B cell (primary cell): Measurements from ENCODE around the gene PARD3. TPM values are rescaled to one million over a fixed set of nuclear protein-coding genes. Genes with fewer than 3 reads are reported as not detected.

Experiments
- ATAC-seq: fragments of 200-7000 bp; cut with Tn5 transposase; one replicate; pipeline ENCODE4 v1.10.0; 2021; ENCODE audit warnings: low read depth, mild to moderate bottlenecking, moderate number of reproducible peaks, moderate library complexity
- CTCF ChIA-PET: fragments of 350-600 bp; sonication (Branson Sonifier 250); formaldehyde crosslinking; loops from one replicate; lab custom pipeline; 2021; ENCODE audit warnings: antibody characterized with exemption, inconsistent platforms; lab: Charles Lee
- POLR2A ChIA-PET: fragments of 350-600 bp; sonication (Branson Sonifier 250); formaldehyde crosslinking; loops from one replicate; lab custom pipeline; 2021; ENCODE audit warnings: antibody characterized with exemption; lab: Charles Lee
- DNase-seq: peaks from one replicate; pipeline ENCODE4 v3.0.0; 2013
- H2AFZ ChIP-seq: 2 replicates; pipeline ENCODE4 v1.6.1; 2012; ENCODE audit warnings: mild to moderate bottlenecking, low read depth, low read length; ENCODE audit not compliant: insufficient read depth, poor library complexity, severe bottlenecking
- H3K27ac ChIP-seq, 2 donors: 1 replicate in 1 of 2; 2 replicates in 1 of 2; pipeline ENCODE4 v1.5.1; 2012 to 2013; ENCODE audit warnings: low read length in 2 of 2, mild to moderate bottlenecking in 2 of 2, moderate library complexity in 1 of 2
- H3K27me3 ChIP-seq, 4 experiments: fragments of 200-600 bp in 1 of 4; sonication (generic) in 1 of 4; replicated peaks in 1 of 4; 1 replicate in 2 of 4; 2 replicates in 2 of 4; pipeline versions ENCODE4 v1.6.1 to v1.7.0; 2013 to 2016; ENCODE audit warnings: low read length in 3 of 4, mild to moderate bottlenecking in 2 of 4, mixed read lengths in 1 of 4, moderate library complexity in 1 of 4; ENCODE audit not compliant: insufficient read depth in 4 of 4, control insufficient read depth in 3 of 4; ENCODE audit errors: control extremely low read depth in 1 of 4
- H3K36me3 ChIP-seq, 2 experiments: replicated peaks in 1 of 2; 1 replicate in 1 of 2; 2 replicates in 1 of 2; pipeline versions ENCODE4 v1.6.1 to v1.7.1; 2013; ENCODE audit warnings: low read length in 1 of 2; ENCODE audit not compliant: insufficient read depth in 2 of 2, control insufficient read depth in 1 of 2; ENCODE audit errors: control extremely low read depth in 1 of 2, extremely low read depth in 1 of 2
- H3K4me1 ChIP-seq, 2 donors: fragments of 200-600 bp in 1 of 2; sonication (generic) in 1 of 2; 1 replicate in 1 of 2; 2 replicates in 1 of 2; pipeline versions ENCODE4 v1.5.1 to v1.6.1; 2013 to 2017; ENCODE audit warnings: low read length in 2 of 2; ENCODE audit not compliant: control insufficient read depth in 2 of 2, insufficient read depth in 2 of 2
- H3K4me2 ChIP-seq: replicated peaks from 2 replicates; pipeline ENCODE3; 2012; ENCODE audit warnings: mild to moderate bottlenecking, low read depth, low read length; ENCODE audit not compliant: poor library complexity, severe bottlenecking
- H3K4me3 ChIP-seq, 5 experiments: fragments of 200-600 bp in 1 of 5; sonication (generic) in 1 of 5; 1 replicate in 3 of 5; 2 replicates in 2 of 5; pipeline versions ENCODE4 v1.5.1 to v1.7.0; 2011 to 2016; ENCODE audit warnings: low read length in 4 of 5, mild to moderate bottlenecking in 4 of 5, low read depth in 2 of 5, control low read depth in 1 of 5, moderate library complexity in 1 of 5; ENCODE audit not compliant: insufficient read depth in 1 of 5; ENCODE audit errors: control extremely low read depth in 1 of 5, extremely low read depth in 1 of 5
- H3K79me2 ChIP-seq: fragments of 200-600 bp; sonication (generic); one replicate; pipeline ENCODE4 v1.6.0; 2016; ENCODE audit warnings: low read length; ENCODE audit not compliant: control insufficient read depth, insufficient read depth
- H3K9ac ChIP-seq: fragments of 200-600 bp; sonication (generic); 2 replicates; pipeline ENCODE4 v1.6.1; 2017; ENCODE audit warnings: mild to moderate bottlenecking, low read length, moderate library complexity
- H3K9me3 ChIP-seq, 3 donors: one replicate each; pipeline versions ENCODE4 v1.6.1 to v1.7.1; 2013; ENCODE audit warnings: low read length in 2 of 3; ENCODE audit not compliant: control insufficient read depth in 2 of 3, insufficient read depth in 1 of 3; ENCODE audit errors: control extremely low read depth in 1 of 3
- H4K20me1 ChIP-seq: 2 replicates; pipeline ENCODE4 v1.6.0; 2012; ENCODE audit warnings: mild to moderate bottlenecking, low read length; ENCODE audit not compliant: insufficient read depth, control insufficient read depth, poor library complexity, severe bottlenecking
- H3K27ac Mint-ChIP-seq: one replicate; pipeline ENCODE4 v1.8.0; 2021; ENCODE audit warnings: mixed read lengths
- H3K27me3 Mint-ChIP-seq: one replicate; pipeline ENCODE4 v1.8.0; 2021; ENCODE audit warnings: mixed read lengths
- H3K4me1 Mint-ChIP-seq: one replicate; pipeline ENCODE4 v1.8.0; 2021; ENCODE audit warnings: mixed read lengths
- H3K4me3 Mint-ChIP-seq: one replicate; pipeline ENCODE4 v1.8.0; 2021; ENCODE audit warnings: mixed read lengths
- H3K9me3 Mint-ChIP-seq: one replicate; pipeline ENCODE4 v1.8.0; 2022; ENCODE audit warnings: mixed read lengths; ENCODE audit not compliant: insufficient read depth
- CTCF ChIP-seq: fragments of 200-600 bp; IDR thresholded peaks from one replicate; pipeline ENCODE4 v1.8.0; 2022; ENCODE audit warnings: antibody characterized with exemption, mild to moderate bottlenecking
- EZH2 ChIP-seq: IDR thresholded peaks from 2 replicates; pipeline ENCODE4 v1.6.1; 2012; ENCODE audit warnings: borderline replicate concordance, low read depth, mild to moderate bottlenecking, moderate library complexity, low read length; ENCODE audit not compliant: insufficient read depth, poor library complexity, severe bottlenecking
- WGBS: methylation state at CpG from one replicate; pipeline ENCODE4 v1.1.5; 2013; ENCODE audit warnings: missing lambda C conversion rate; ENCODE audit not compliant: insufficient coverage; 5-methylcytosine and 5-hydroxymethylcytosine counted together
- intact Hi-C: fragments of 100-400 bp; cut with micrococcal nuclease; formaldehyde crosslinking; loops from one replicate; pipeline ENCODE4 v1.10.0; 2022
- polyA plus RNA-seq: library from polyadenylated mRNA; depleted of rRNA; stranded (reverse); fragments of >200 nt; gene quantifications from 2 replicates; pipeline ENCODE4 v1.2.3, GENCODE V29; 2012
- total RNA-seq, 2 donors: library from RNA; stranded (reverse); fragments of 120-200 nt in 1 of 2; gene quantifications; 1 replicate in 1 of 2; 2 replicates in 1 of 2; pipeline versions ENCODE4 v1.2.3 to v1.2.4, GENCODE V29; 2013 to 2022

Gene PARD3
- total and polyA plus RNA-seq, 2 donors (not counting 1 experiment from before 2014, with no cell fraction given), result not detected

GRCh38 chr10:34161777-34162370 lies 653.2 kb downstream of the PARD3 start:
- no peak overlapping the region for H3K27ac ChIP-seq
- H3K4me1 ChIP-seq, result no peaks in the 10 kb centered on the region
- Mint-ChIP-seq H3K4me3 (no peak overlapping the region), H3K27ac (no peak overlapping the region), H3K27me3 (no peaks in the 10 kb centered on the region), H3K9me3 (no peaks in the 10 kb centered on the region), H3K4me1 (no peaks in the 10 kb centered on the region)
- no peak for DNase-seq
- H3K4me2 ChIP-seq, result no peak overlapping the region
- intact Hi-C loops, result no loop called here
- H3K79me2 ChIP-seq, result no peaks in the 10 kb centered on the region
- no peaks in the 10 kb centered on the region for H4K20me1 ChIP-seq
- 97% methylated on average over 3 of the region's 7 CpGs for WGBS
- H3K9ac ChIP-seq, result no peak overlapping the region
- ChIA-PET POLR2A (no interaction called here), CTCF (no interaction called here)
- no peak for TF ChIP-seq EZH2
- TF ChIP-seq CTCF, result no peak
- ATAC-seq, result no peak
- peaks cover 0 to 2% (median 0%) of the 10 kb centered on the region in 3 donors for H3K9me3 ChIP-seq
- H2AFZ ChIP-seq, result no peak overlapping the region
- no peaks in the 10 kb centered on the region for H3K27me3 ChIP-seq
- H3K4me3 ChIP-seq, result no peak overlapping the region
- H3K36me3 ChIP-seq, result no peaks in the 10 kb centered on the region

- Histone ChIP-seq H3K27ac (no peak overlapping the region), H3K36me3 (no peaks in the 10 kb centered on the region), H3K9ac (no peak overlapping the region), H3K4me1 (no peaks in the 10 kb centered on the region), H4K20me1 (no peaks in the 10 kb centered on the region), H3K4me2 (no peak overlapping the region), H3K27me3 (no peaks in the 10 kb centered on the region), H3K9me3 (no peaks in the 10 kb centered on the region), H3K79me2 (no peaks in the 10 kb centered on the region), H2AFZ (no peak overlapping the region), H3K4me3 (no peak overlapping the region)
- Mint-ChIP-seq H3K4me1 (no peaks in the 10 kb centered on the region), H3K4me3 (no peak overlapping the region), H3K27me3 (no peaks in the 10 kb centered on the region), H3K27ac (no peak overlapping the region), H3K9me3 (no peaks in the 10 kb centered on the region)
- intact Hi-C loops, result no loop called here
- DNase-seq, result no peak
- ChIA-PET POLR2A (no interaction called here), CTCF (no interaction called here)
- 100% methylated on average over 3 of the region's 3 CpGs for WGBS
- TF ChIP-seq CTCF (no peak), EZH2 (no peak)
- no peak for ATAC-seq
Observed at GRCh38 chr10:34160595-34160994, 654.5 kb downstream of the PARD3 start.
